Caco-2 (cell line): ENCODE data around the gene ETV7. TPM values are rescaled to one million over a fixed set of nuclear protein-coding genes. Genes with fewer than 3 reads are reported as not detected.

Experiments used
- BruUV-seq: library from RNA; stranded (reverse); fragments of 400-500 nt; replicated peaks from 2 replicates; lab custom pipeline; 2021; lab: Mats Ljungman, UMichigan
- CTCF ChIA-PET: fragments of 300-600 bp; sonication (Branson Sonifier 250); formaldehyde crosslinking; loops from one replicate; lab custom pipeline; 2022; ENCODE audit warnings: antibody characterized with exemption; lab: Charles Lee
- POLR2A ChIA-PET: fragments of 300-600 bp; sonication (Branson Sonifier 250); formaldehyde crosslinking; loops from one replicate; lab custom pipeline; 2022; ENCODE audit warnings: antibody characterized with exemption; lab: Charles Lee
- DNase-seq, 2 experiments: peaks; one replicate each; pipeline versions ENCODE4 v3.0.0 to v3.0.0-alpha.2; 2020 to 2022
- H3K27me3 ChIP-seq: replicated peaks from 2 replicates; pipeline ENCODE4 v1.6.0; 2011; ENCODE audit warnings: low read length; ENCODE audit not compliant: control insufficient read depth, insufficient read depth
- H3K36me3 ChIP-seq: 2 replicates; pipeline ENCODE4 v1.5.1; 2011; ENCODE audit warnings: low read length; ENCODE audit not compliant: control insufficient read depth, insufficient read depth
- H3K4me1 ChIP-seq: fragments of 250-450 bp; sonication (Bioruptor Pico); 2 replicates; pipeline ENCODE4 v1.5.1; 2020; ENCODE audit warnings: mild to moderate bottlenecking
- H3K4me3 ChIP-seq: 2 replicates; pipeline ENCODE4 v1.5.1; 2011; ENCODE audit warnings: low read depth, mild to moderate bottlenecking, control low read depth, low read length
- H3K9me3 ChIP-seq: fragments of 250-450 bp; sonication (Bioruptor Pico); 2 replicates; pipeline ENCODE4 v1.5.1; 2020; ENCODE audit warnings: mild to moderate bottlenecking, moderate library complexity
- H3K27ac Mint-ChIP-seq: one replicate; pipeline ENCODE4 v1.8.0; 2022; ENCODE audit warnings: mixed read lengths; ENCODE audit not compliant: unreplicated experiment
- H3K27me3 Mint-ChIP-seq: one replicate; pipeline ENCODE4 v1.8.0; 2022; ENCODE audit warnings: mixed read lengths; ENCODE audit not compliant: insufficient read depth, unreplicated experiment
- H3K36me3 Mint-ChIP-seq: one replicate; pipeline ENCODE4 v1.8.0; 2022; ENCODE audit warnings: mild to moderate bottlenecking, mixed read lengths; ENCODE audit not compliant: insufficient read depth, unreplicated experiment
- H3K4me1 Mint-ChIP-seq: one replicate; pipeline ENCODE4 v1.8.0; 2022; ENCODE audit warnings: low read depth, mixed read lengths; ENCODE audit not compliant: unreplicated experiment
- H3K4me3 Mint-ChIP-seq: one replicate; pipeline ENCODE4 v1.8.0; 2022; ENCODE audit warnings: mild to moderate bottlenecking, moderate library complexity, mixed read lengths; ENCODE audit not compliant: unreplicated experiment
- H3K9me3 Mint-ChIP-seq: one replicate; pipeline ENCODE4 v1.8.0; 2022; ENCODE audit warnings: mixed read lengths; ENCODE audit not compliant: unreplicated experiment
- intact Hi-C: fragments of 100-400 bp; cut with micrococcal nuclease; formaldehyde crosslinking; loops from one replicate; pipeline ENCODE4 v1.10.0; 2022; ENCODE audit not compliant: unreplicated experiment
- total RNA-seq: library from RNA; stranded (reverse); gene quantifications from 2 replicates; pipeline ENCODE4 v1.2.3, GENCODE V29; 2022
- TF ChIP-seq, protein P1 (sequence below), 2 experiments: fragments of 200-600 bp in 1 of 2; IDR thresholded peaks; 1 replicate in 1 of 2; 2 replicates in 1 of 2; pipeline versions ENCODE4 v1.5.1 to v1.8.0; 2011 to 2022; ENCODE audit warnings: antibody characterized with exemption in 1 of 2, control low read depth in 1 of 2, inconsistent platforms in 1 of 2, low read depth in 1 of 2, low read length in 1 of 2, mild to moderate bottlenecking in 1 of 2, moderate library complexity in 1 of 2; ENCODE audit not compliant: insufficient read depth in 1 of 2, severe bottlenecking in 1 of 2, unreplicated experiment in 1 of 2

Gene ETV7
- total RNA-seq, 1 experiment from 2014 or later, result 0.52 TPM

DNA sequence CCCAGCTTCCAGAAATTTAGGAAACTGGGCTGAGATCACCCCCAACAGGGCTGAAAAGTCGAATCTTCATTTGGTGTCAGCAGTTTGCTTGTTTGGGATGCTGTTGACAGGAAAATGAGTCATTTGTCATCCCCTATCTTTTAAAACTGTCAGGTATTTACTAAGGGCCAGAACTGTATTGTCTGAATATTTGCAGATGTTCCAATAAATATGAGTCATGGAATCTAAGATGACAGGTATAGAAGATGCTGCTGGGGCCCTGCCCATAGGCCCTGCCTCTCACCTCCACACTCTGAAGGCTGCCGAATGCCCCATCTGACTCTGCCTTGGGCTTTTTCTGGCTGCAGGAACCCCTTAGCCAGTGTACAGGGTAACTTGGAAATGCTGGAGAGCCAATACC is 3.9 kb downstream of the ETV7 start:
- Mint-ChIP-seq H3K9me3 (no peaks in the 10 kb centered on the region), H3K27me3 (peaks cover 5% of the 10 kb centered on the region), H3K4me3 (no peak overlapping the region), H3K4me1 (peaks cover 4% of the 10 kb centered on the region), H3K27ac (no peak overlapping the region), H3K36me3 (no peaks in the 10 kb centered on the region)
- CTCF ChIA-PET, result no interaction called here
- Histone ChIP-seq H3K27me3 (peaks cover 3% of the 10 kb centered on the region; the same call in 1 of the 2 replicates), H3K4me3 (no peak overlapping the region), H3K36me3 (no peaks in the 10 kb centered on the region), H3K4me1 (no peaks in the 10 kb centered on the region), H3K9me3 (no peaks in the 10 kb centered on the region)
- no peak for DNase-seq
- POLR2A ChIA-PET, result no interaction called here
- BruUV-seq, result no TSS peak
- TF ChIP-seq, protein P1, sequence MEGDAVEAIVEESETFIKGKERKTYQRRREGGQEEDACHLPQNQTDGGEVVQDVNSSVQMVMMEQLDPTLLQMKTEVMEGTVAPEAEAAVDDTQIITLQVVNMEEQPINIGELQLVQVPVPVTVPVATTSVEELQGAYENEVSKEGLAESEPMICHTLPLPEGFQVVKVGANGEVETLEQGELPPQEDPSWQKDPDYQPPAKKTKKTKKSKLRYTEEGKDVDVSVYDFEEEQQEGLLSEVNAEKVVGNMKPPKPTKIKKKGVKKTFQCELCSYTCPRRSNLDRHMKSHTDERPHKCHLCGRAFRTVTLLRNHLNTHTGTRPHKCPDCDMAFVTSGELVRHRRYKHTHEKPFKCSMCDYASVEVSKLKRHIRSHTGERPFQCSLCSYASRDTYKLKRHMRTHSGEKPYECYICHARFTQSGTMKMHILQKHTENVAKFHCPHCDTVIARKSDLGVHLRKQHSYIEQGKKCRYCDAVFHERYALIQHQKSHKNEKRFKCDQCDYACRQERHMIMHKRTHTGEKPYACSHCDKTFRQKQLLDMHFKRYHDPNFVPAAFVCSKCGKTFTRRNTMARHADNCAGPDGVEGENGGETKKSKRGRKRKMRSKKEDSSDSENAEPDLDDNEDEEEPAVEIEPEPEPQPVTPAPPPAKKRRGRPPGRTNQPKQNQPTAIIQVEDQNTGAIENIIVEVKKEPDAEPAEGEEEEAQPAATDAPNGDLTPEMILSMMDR (IDR thresholded peaks at IDR 0.05; ENCODE audit: insufficient read depth in 1 of 2, low read depth in 1 of 2, low read length in 1 of 2, severe bottlenecking in 1 of 2, unreplicated experiment in 1 of 2), result no peak
- intact Hi-C loops, result no loop called here

DNA sequence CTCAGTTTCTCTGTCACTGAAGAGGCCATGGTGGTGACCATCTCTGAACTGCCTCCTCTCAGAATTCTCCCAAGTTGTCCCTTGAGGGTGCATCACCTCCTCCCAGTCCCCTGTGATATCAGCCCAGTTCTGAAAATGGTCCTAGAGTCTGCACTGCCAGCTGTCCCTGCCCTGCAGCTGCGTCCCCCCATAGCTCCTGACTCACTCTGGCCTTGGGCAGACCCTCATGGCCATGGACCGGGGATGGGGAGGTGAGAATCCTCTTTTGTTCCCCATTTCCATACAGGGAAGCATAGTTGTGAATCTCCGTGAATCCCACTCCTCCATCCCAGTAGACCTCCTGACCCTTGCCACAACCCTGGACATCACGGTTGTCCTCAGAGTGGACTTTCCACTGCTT is 4.5 kb downstream of the ETV7 start:
- Histone ChIP-seq H3K4me3 (no peak overlapping the region), H3K27me3 (peaks cover 3% of the 10 kb centered on the region; the same call in 1 of the 2 replicates), H3K4me1 (no peaks in the 10 kb centered on the region), H3K9me3 (no peaks in the 10 kb centered on the region), H3K36me3 (no peaks in the 10 kb centered on the region)
- peaks cover 5% of the 10 kb centered on the region for H3K27me3 Mint-ChIP-seq
- CTCF ChIA-PET, result no interaction called here
- TF ChIP-seq, protein P1 (IDR thresholded peaks at IDR 0.05; ENCODE audit: insufficient read depth in 1 of 2, low read depth in 1 of 2, low read length in 1 of 2, severe bottlenecking in 1 of 2, unreplicated experiment in 1 of 2), result no peak
- no peak for DNase-seq
- no peak overlapping the region for H3K4me3 Mint-ChIP-seq
- H3K9me3 Mint-ChIP-seq, result no peaks in the 10 kb centered on the region
- no TSS peak for BruUV-seq
- no peak overlapping the region for H3K27ac Mint-ChIP-seq
- intact Hi-C loops, result no loop called here
- POLR2A ChIA-PET, result interaction anchor here (0.5 kb wide), 1 partner anchor 95 kb away, joined by 3 read pairs; no protein-coding TSS in a partner anchor
- H3K36me3 Mint-ChIP-seq, result no peaks in the 10 kb centered on the region
- H3K4me1 Mint-ChIP-seq, result peaks cover 4% of the 10 kb centered on the region

DNA sequence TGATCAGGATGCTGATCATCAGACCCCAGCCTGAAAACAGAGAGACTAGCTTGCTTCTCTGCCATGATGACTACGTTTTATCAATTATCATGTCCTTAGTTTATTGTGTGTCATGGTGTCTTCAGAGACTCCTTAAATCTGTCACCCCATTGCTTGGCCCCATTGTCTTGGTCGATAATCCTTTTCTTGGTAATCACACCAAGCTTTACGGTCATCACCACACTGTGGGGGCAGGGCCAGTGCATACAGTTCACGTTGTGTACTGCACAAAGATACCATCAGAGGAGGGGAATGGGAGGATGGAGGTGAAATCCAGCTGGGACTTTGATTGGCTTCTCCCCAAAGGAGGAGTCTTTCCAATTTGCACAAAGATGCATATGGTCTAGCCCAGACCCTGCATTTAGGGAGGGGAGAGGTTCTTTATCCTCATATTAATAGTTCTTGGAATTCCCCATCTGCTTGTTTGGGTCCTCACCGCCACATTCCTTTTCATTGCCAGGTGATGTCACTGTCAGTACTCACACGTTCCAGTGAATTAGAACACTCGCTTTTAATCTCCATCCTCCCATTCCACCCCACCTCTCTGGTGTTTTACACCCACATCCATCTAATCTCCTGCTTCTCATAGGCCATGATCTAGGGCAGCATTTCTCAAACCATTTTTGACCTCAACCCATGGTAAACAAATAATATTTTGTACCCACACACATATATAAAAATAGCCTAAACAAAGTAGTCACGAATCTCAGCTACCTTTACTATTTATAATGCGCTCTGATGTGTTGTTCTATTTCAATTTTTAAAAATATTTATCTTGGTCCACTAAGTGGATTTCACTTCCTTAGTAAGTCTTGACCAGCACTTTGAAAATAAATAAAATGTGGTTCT is 5.7 kb downstream of the ETV7 start:
- CTCF ChIA-PET, result no interaction called here
- no peak overlapping the region for H3K4me3 Mint-ChIP-seq
- H3K9me3 Mint-ChIP-seq, result no peaks in the 10 kb centered on the region
- H3K27me3 Mint-ChIP-seq, result no peaks in the 10 kb centered on the region
- Histone ChIP-seq H3K9me3 (no peaks in the 10 kb centered on the region), H3K4me1 (no peaks in the 10 kb centered on the region), H3K27me3 (0 out of 2 replicates have a peak, but pooled peaks cover 1% of the 10 kb centered on the region), H3K36me3 (no peaks in the 10 kb centered on the region), H3K4me3 (no peak overlapping the region)
- intact Hi-C loops, result no loop called here
- no peaks in the 10 kb centered on the region for H3K36me3 Mint-ChIP-seq
- H3K4me1 Mint-ChIP-seq, result no peaks in the 10 kb centered on the region
- no peak overlapping the region for H3K27ac Mint-ChIP-seq
- BruUV-seq, result no TSS peak
- POLR2A ChIA-PET, result no interaction called here
- DNase-seq, result no peak
- TF ChIP-seq, protein P1 (IDR thresholded peaks at IDR 0.05; ENCODE audit: insufficient read depth in 1 of 2, low read depth in 1 of 2, low read length in 1 of 2, severe bottlenecking in 1 of 2, unreplicated experiment in 1 of 2), result no peak
